ENCODE measurements around the gene UBXN6. TPM values are rescaled to one million over a fixed set of nuclear protein-coding genes. Genes with fewer than 3 reads are reported as not detected.
A peak's percentile ranks its signal among the peaks of the same experiment; 100 is the strongest.

The UBXN6 gene
- total RNA-seq, 6 donors from 2014 or later: 48.1 to 186 (median 111) TPM

- TF ChIP-seq POLR2AphosphoS5 (IDR thresholded peaks at IDR 0.05): no peak
- TF ChIP-seq CTCF (IDR thresholded peaks at IDR 0.05): no peak
- TF ChIP-seq POLR2A (IDR thresholded peaks at IDR 0.05): no peak
- TF ChIP-seq EP300 (IDR thresholded peaks at IDR 0.05): no peak
- H3K4me1 ChIP-seq: no peaks in the 10 kb centered on the region
- H3K27ac ChIP-seq: no peak overlapping the region
- no peaks in the 10 kb centered on the region for H3K9me3 ChIP-seq
- no peak overlapping the region for H3K4me3 ChIP-seq
- no peak for ATAC-seq (ENCODE audit: low FRiP score in 2 of 2)
- no peaks in the 10 kb centered on the region for H3K27me3 ChIP-seq
- peak in 1 of 2 donors; percentile 68 for DNase-seq
- H3K36me3 ChIP-seq: peaks cover 15 to 33% (median 29%) of the 10 kb centered on the region in 4 donors
- WGBS, 2 donors: 76 to 78% methylated on average over 17 to 22 of the region's 22 CpGs
Measured at GRCh38 chr19:4441994-4442818, 15.4 kb downstream of the UBXN6 start.

- H3K27ac ChIP-seq: no peak overlapping the region
- ATAC-seq (ENCODE audit: low FRiP score in 2 of 2) (no peak), DNase-seq (no peak)
- WGBS, 2 donors: 90 to 98% methylated on average over 12 of the region's 12 CpGs
- no peaks in the 10 kb centered on the region for H3K4me1 ChIP-seq
- no peaks in the 10 kb centered on the region for H3K27me3 ChIP-seq
- H3K36me3 ChIP-seq: peaks cover 0 to 12% (median 7%) of the 10 kb centered on the region in 4 donors
- H3K9me3 ChIP-seq: no peaks in the 10 kb centered on the region
- H3K4me3 ChIP-seq: no peak overlapping the region
- TF ChIP-seq CTCF (IDR thresholded peaks at IDR 0.05): no peak
- no peak for TF ChIP-seq POLR2AphosphoS5 (IDR thresholded peaks at IDR 0.05)
- TF ChIP-seq EP300 (IDR thresholded peaks at IDR 0.05): no peak
- no peak for TF ChIP-seq POLR2A (IDR thresholded peaks at IDR 0.05)
Measured at GRCh38 chr19:4439243-4439642, 18.4 kb downstream of the UBXN6 start.

- Histone ChIP-seq H3K9me3 (no peaks in the 10 kb centered on the region), H3K36me3 (peaks cover 0 to 30% (median 18%) of the 10 kb centered on the region in 4 donors), H3K4me3 (no peak overlapping the region), H3K27ac (no peak overlapping the region), H3K27me3 (no peaks in the 10 kb centered on the region), H3K4me1 (peaks cover 0 to 3% (median 0%) of the 10 kb centered on the region in 4 donors)
- TF ChIP-seq POLR2AphosphoS5 (IDR thresholded peaks at IDR 0.05) (no peak), EP300 (IDR thresholded peaks at IDR 0.05) (no peak), CTCF (IDR thresholded peaks at IDR 0.05) (no peak), POLR2A (IDR thresholded peaks at IDR 0.05) (no peak)
- ATAC-seq (ENCODE audit: low FRiP score in 2 of 2) (no peak), DNase-seq (no peak)
- 93 to 100% methylated on average over 4 to 10 of the region's 10 CpGs for WGBS, 2 donors
Measured at GRCh38 chr19:4437103-4437502, 20.5 kb downstream of the UBXN6 start.

GRCh38 chr19:4436231-4436630 lies 21.4 kb downstream of the UBXN6 start:
- Histone ChIP-seq H3K36me3 (peaks cover 0 to 38% (median 21%) of the 10 kb centered on the region in 4 donors), H3K9me3 (no peaks in the 10 kb centered on the region), H3K4me3 (no peak overlapping the region), H3K27ac (no peak overlapping the region), H3K4me1 (peaks cover 0 to 6% (median 0%) of the 10 kb centered on the region in 4 donors), H3K27me3 (no peaks in the 10 kb centered on the region)
- no peak for DNase-seq
- ATAC-seq (ENCODE audit: low FRiP score in 2 of 2): no peak
- WGBS, 2 donors: 60 to 95% methylated on average over 1 to 7 of the region's 7 CpGs
- TF ChIP-seq CTCF (IDR thresholded peaks at IDR 0.05) (no peak), POLR2A (IDR thresholded peaks at IDR 0.05) (no peak), POLR2AphosphoS5 (IDR thresholded peaks at IDR 0.05) (no peak), EP300 (IDR thresholded peaks at IDR 0.05) (no peak)
